Activated T-helper 1 cell treated with Interleukin-2 at 50 U/mL for 16 hours (primary cell): ENCODE results near the gene FNDC10.

ENCODE experiments used
- DNase-seq: peaks from one replicate; pipeline ENCODE4 v3.0.0-alpha.2; 2020; ENCODE audit warnings: low read depth

FNDC10 gene

GRCh38 chr1:1616045-1616790, 16.3 kb upstream of the FNDC10 start:
- DNase-seq, result no peak

- DNase-seq, result peak; percentile 98
Measured at GRCh38 chr1:1615256-1616044, 15.5 kb upstream of the FNDC10 start, which contains the start of gene MIB2. TSS of gene MIB2 (plus strand) at chr1:1615500. CDS start at chr1:1623453, 7,953 bp downstream.

- DNase-seq, result no peak
Measured at GRCh38 chr1:1614954-1615255, 15.0 kb upstream of the FNDC10 start.

- DNase-seq, result no peak
Measured at GRCh38 chr1:1614204-1614953, 14.4 kb upstream of the FNDC10 start.

- DNase-seq, result no peak
Measured at GRCh38 chr1:1613509-1614082, 13.7 kb upstream of the FNDC10 start.

GRCh38 chr1:1612104-1612400, 12.1 kb upstream of the FNDC10 start:
- DNase-seq, result no peak

- DNase-seq, result no peak
Measured at GRCh38 chr1:1610796-1611195, 10.9 kb upstream of the FNDC10 start.

GRCh38 chr1:1609822-1610485, 10.0 kb upstream of the FNDC10 start:
- no peak for DNase-seq

- DNase-seq, result no peak
Measured at GRCh38 chr1:1606232-1606631, 6.3 kb upstream of the FNDC10 start.

GRCh38 chr1:1605724-1606123, 5.8 kb upstream of the FNDC10 start:
- DNase-seq, result no peak

GRCh38 chr1:1605034-1605591, 5.2 kb upstream of the FNDC10 start:
- no peak for DNase-seq

GRCh38 chr1:1604374-1605033, 4.6 kb upstream of the FNDC10 start:
- no peak for DNase-seq

GRCh38 chr1:1603671-1604373, 3.9 kb upstream of the FNDC10 start:
- DNase-seq, result no peak

GRCh38 chr1:1602968-1603506, 3.1 kb upstream of the FNDC10 start:
- DNase-seq, result no peak

GRCh38 chr1:1602304-1602967, 2.5 kb upstream of the FNDC10 start:
- DNase-seq, result no peak

GRCh38 chr1:1601564-1602303, 1.8 kb upstream of the FNDC10 start:
- DNase-seq, result no peak

- no peak for DNase-seq
Measured at GRCh38 chr1:1600861-1601563, 1.1 kb upstream of the FNDC10 start.
